NB4 (cell line): ENCODE results near the gene THSD7B.

Experiments used
- DNase-seq: peaks from one replicate; pipeline ENCODE4 v3.0.0; 2010; ENCODE audit warnings: low read depth
- H3K4me3 ChIP-seq: one replicate; pipeline ENCODE4 v1.5.1; 2011; ENCODE audit warnings: mild to moderate bottlenecking, low read depth, low read length, moderate library complexity
- CTCF ChIP-seq: IDR thresholded peaks from one replicate; pipeline ENCODE4 v1.5.1; 2012; ENCODE audit warnings: low read depth, low read length
- MYC ChIP-seq: IDR thresholded peaks from 2 replicates; pipeline ENCODE4 v1.6.1; 2011; ENCODE audit warnings: low read depth, low read length
- POLR2A ChIP-seq: IDR thresholded peaks from 2 replicates; pipeline ENCODE4 v1.6.1; 2011; ENCODE audit warnings: mild to moderate bottlenecking; ENCODE audit not compliant: insufficient read length; ENCODE audit errors: extremely low read depth
- TF ChIP-seq, protein P1 (sequence below): IDR thresholded peaks from 2 replicates; pipeline ENCODE4 v1.6.1; 2011; ENCODE audit warnings: low read depth, low read length

The THSD7B gene

GRCh38 chr2:137705296-137705695, 940.0 kb downstream of the THSD7B start:
- DNase-seq, result peak; percentile 28
- H3K4me3 ChIP-seq, result no peak overlapping the region
- TF ChIP-seq POLR2A, result no peak
- no peak for TF ChIP-seq CTCF
- TF ChIP-seq, protein P1, sequence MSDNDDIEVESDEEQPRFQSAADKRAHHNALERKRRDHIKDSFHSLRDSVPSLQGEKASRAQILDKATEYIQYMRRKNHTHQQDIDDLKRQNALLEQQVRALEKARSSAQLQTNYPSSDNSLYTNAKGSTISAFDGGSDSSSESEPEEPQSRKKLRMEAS, result no peak
- no peak for TF ChIP-seq MYC

- peak overlapping the region; percentile 39 for H3K4me3 ChIP-seq
- TF ChIP-seq CTCF, result no peak
- TF ChIP-seq, protein P1, result peak; percentile 57
- peak; percentile 99 for DNase-seq
Measured at GRCh38 chr2:137706786-137707613, 941.7 kb downstream of the THSD7B start.

DNA sequence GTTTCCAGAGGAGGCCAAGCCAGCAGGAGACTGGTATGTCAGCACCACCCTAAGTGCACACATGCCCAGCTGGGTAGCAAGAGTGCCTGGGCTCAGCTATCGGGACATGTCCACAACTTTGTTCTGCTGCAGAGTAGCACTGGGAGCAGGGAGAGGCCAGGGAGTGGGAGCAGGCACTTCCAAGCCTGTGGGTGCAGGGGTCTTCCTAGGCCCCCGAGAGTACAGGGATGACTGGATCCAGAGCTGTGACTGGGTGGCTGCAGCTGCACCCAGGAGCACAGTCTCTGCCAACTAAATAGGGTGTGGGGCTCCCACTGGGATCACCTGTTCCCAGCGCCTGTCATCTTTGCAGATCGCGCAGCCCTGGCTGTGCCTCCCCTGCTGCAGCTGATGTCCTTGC, 943.0 kb downstream of the THSD7B start:
- DNase-seq, result no peak
- TF ChIP-seq POLR2A (no peak), CTCF (no peak), MYC (no peak)
- TF ChIP-seq, protein P1, result no peak
- H3K4me3 ChIP-seq, result no peak overlapping the region

DNA sequence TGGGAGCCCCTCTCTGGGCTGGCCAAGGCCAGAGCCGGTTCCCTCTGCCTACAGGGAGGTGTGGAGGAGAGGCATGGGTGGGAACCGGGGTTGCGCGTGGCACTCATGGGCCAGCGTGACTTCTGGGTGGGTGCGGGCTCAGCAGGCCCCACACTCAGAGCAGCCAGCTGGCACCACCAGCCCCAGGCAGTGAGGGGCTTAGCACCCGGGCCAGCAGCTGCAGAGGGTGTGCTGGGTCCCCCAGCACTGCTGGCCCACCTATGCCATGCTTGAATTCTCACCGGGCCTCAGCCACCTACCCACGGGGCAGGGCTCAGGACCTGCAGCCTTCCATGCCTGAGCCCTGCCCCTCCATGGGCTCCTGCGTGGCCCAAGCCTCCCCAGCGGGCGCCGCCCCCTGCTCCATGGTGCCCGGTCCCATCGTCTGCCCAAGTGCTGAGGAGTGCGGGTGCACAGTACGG, 950.4 kb downstream of the THSD7B start:
- TF ChIP-seq POLR2A, result no peak
- no peak for DNase-seq
- no peak overlapping the region for H3K4me3 ChIP-seq

DNA sequence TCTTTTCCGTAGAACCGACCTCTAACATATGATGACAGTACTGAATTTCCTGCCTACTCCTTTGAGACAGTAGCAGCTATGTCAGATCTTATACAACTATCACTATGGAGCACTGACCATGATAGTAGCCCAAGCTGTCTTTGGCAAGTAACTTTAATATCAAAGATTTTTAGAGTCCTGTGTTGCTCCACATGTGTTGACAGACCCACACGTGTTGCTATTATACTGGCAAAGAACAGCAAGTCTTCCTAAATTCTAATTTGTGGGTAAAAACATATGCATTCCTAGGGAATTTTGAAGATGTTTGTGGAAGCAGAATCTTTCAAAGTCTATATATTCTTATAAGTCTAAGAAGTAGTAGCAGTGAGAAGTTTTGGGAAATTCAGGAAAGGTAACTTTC, 953.4 kb downstream of the THSD7B start:
- DNase-seq, result no peak
- TF ChIP-seq POLR2A (no peak), CTCF (no peak), MYC (no peak)
- TF ChIP-seq, protein P1, result no peak
- no peak overlapping the region for H3K4me3 ChIP-seq

- no peak overlapping the region for H3K4me3 ChIP-seq
- TF ChIP-seq MYC (no peak), CTCF (no peak), POLR2A (no peak)
- TF ChIP-seq, protein P1, result no peak
- no peak for DNase-seq
Measured at GRCh38 chr2:137721733-137722132, 956.4 kb downstream of the THSD7B start.
